GM12891 (cell line): ENCODE results near the gene ADD1.

Source experiments
- POLR2A ChIP-seq: IDR thresholded peaks from 2 replicates; pipeline ENCODE4 v1.6.1; 2011; ENCODE audit warnings: low read depth, low read length, control low read depth
- POLR2AphosphoS5 ChIP-seq: IDR thresholded peaks from 2 replicates; pipeline ENCODE4 v1.6.1; 2011; ENCODE audit warnings: low read depth, low read length, control low read depth

DNA sequence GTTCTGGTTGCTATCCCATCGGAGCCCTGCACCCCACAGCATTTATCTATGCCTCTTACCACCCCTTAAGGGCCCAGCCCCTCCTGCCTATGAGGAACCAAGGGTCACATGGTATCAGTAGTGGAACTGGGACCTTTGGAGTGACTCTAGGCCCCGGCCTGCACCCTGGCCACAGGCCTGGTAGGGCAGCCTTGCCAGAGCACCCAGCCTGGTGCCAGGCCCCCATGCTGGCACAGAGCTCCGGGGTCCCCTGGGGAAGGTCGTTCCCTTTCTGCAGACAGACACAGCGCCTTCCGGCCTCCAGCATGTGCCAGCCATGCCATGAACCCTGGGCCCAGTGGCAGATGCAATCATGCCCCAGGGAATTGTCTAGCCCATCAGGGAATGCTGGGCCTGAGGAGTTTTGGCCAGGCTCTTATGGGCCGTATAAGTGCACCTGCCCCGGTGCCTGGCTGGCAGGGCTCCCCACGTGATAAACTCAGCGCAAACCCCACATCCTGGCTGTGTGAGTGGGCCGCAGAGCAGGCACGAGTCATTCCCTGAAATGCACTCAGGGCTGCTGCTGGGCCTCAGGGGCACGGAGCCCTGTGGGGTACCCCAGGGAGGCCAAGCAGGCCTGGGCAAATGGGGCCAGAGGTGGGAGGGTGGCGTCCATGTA lies 19.8 kb upstream of the ADD1 start:
- TF ChIP-seq POLR2AphosphoS5 (no peak), POLR2A (no peak)
